Fibroblast of skin of abdomen (primary cell): Measurements from ENCODE around the gene CREBRF.
"Not testable (repeated sequence)": the region's sequence is repeated elsewhere in the genome, so short reads cannot be mapped to it uniquely, and the experiment has no call there.

Source experiments
- DNase-seq: peaks from one replicate; pipeline ENCODE4 v3.0.0-alpha.2; 2013

The CREBRF gene

DNA sequence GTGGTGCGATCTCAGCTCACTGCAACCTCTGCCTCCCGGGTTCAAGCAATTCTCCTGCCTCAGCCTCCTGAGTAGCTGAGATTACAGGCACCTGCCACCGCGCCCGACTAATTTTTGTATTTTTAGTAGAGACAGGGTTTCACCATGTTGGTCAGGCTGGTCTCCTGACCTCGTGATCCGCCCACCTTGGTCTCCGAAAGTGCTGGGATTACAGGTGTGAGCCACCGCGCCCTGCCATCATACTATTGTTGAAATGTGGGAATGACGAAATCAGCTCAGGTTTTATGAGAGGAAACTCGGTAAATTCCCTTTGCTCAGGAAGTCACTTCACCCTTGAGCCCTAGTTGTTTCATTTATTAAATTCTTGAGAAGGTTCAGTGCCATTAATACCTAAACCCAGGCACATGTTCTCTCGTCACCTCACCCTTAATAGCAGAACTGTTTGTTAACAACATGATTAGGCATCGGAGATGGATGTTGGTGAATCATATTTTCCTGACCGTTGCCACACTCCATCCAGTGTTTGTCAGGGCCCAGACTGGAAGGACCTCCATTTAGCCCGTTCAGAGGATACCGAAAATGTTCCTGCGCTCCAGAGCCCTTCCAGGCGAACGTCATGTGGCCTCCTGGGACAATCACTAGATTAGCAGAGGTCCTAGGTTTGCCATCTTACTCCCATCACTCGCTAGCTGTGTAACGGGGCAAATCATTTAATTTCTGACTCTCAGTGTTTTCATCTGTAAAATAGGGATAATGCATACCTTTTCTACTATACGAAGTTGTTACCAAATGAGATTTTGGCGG is 20.0 kb upstream of the CREBRF start:
- DNase-seq = no peak

DNA sequence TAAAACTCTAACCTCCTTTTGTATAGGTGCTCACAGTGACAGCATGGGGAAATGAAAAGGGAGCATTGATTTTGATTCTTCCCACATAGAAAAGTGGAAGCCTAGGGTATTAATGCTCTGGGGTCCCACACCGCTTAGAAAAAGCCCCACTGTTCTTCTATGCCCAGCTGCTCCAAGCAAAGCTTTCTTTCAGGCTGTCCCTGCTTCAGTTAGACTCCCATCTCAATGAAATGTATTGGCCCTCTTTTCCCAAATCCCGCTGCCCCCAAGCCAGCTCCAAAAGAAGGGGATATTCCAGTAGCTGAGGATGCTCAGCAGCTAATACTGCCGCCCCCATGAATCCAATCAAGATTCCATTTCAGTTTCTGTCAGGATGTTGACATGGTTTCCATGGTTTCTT is 17.0 kb upstream of the CREBRF start:
- DNase-seq = no peak

DNA sequence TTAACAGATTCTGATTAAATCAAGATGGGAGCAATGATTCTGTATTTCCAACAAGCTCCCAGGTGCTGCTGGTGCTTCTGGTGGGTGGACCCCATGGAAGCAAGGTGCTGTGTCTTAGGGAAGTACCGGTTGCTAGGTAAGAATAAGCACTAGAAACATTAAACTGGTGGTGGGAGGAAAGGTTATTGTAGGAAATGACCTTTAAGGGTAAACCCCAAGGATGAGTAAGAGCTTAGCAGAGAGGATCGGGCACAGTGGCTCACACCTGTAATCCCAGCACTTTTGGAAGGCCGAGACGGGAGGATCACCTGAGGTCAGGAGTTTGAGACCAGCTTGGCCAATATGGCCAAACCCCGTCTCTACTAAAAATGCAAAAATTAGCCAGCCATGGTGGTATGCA is 16.2 kb upstream of the CREBRF start:
- no peak for DNase-seq

- no peak for DNase-seq
Measured at GRCh38 chr5:173041881-173042762, 14.0 kb upstream of the CREBRF start.

GRCh38 chr5:173042763-173043107 is 13.4 kb upstream of the CREBRF start:
- no peak for DNase-seq

- DNase-seq = no peak
Measured at GRCh38 chr5:173045474-173045873, 10.7 kb upstream of the CREBRF start.

DNA sequence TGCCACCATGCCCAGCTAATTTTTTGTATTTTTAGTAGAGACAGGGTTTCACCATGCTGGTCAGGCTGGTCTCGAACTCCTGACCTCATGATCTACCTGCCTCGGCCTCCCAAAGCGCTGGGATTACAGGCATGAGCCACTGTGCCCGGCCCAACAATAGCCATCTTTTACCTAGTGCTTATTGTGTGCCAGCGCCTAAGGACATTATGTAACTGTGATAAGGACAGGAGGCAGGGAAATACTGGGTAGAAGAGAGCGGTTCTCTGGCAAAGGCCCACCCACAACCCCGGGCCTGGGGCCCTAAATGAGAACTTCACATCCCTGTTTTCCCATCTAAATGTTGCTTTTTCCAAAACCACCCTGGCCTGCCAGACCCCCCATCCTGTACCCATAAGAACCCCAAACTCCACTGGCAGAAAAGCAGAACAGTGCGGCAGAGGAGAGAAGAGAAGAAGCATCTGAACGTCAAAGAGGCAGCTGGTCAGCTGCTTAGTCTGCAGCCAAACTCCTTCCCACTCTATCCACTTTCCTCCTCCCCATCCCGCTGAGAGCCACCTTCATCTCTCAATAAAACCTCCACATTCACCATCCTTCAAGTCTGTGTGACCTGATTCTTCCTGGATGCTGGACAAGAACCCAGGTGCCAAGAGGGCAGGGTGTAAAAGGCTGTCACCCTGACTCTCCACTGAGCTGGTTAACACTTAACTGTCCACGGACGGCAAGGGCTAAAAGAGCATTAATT is 8.9 kb upstream of the CREBRF start:
- DNase-seq = not testable (repeated sequence)

DNA sequence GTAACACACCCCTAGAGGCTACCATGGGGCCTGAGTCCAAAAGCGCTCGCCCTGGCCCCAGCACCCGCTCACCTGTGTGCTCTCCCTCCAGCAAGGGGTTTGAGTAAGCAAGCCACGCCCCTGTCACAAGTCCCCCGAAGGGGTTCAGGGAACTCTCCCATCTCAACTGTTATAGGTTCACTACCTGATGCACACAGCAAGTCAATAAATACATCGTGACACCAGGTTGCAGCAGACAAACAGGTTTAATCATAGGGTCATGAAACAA is 8.4 kb upstream of the CREBRF start:
- DNase-seq = no peak

GRCh38 chr5:173050791-173051190 is 5.4 kb upstream of the CREBRF start:
- peak; percentile 29 for DNase-seq

- peak; percentile 38 for DNase-seq
Measured at GRCh38 chr5:173051746-173052145, 4.4 kb upstream of the CREBRF start.

DNA sequence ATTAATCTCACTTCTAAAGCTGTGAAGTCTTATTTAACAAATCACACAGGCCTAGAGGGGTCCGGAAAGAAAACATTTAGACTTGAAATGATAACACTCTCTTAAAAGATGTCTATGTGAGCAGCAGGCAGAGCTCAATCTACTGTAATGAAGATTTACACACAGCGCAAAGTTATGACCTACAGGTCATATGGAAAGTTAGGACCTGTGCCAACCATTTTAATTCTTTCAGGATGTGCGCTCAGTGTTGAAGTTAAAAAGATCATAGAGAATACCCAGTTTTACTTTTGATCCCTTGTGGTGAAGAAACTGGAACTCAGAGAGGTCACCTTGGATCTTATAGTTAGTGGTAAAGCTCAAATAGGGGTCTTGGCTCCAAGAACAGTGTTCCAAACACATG is 3.1 kb upstream of the CREBRF start:
- DNase-seq = peak; percentile 38

- no peak for DNase-seq
Measured at GRCh38 chr5:173055042-173055721, 970 bp upstream of the CREBRF start.

GRCh38 chr5:173055722-173055982 is 500 bp upstream of the CREBRF start:
- no peak for DNase-seq

DNA sequence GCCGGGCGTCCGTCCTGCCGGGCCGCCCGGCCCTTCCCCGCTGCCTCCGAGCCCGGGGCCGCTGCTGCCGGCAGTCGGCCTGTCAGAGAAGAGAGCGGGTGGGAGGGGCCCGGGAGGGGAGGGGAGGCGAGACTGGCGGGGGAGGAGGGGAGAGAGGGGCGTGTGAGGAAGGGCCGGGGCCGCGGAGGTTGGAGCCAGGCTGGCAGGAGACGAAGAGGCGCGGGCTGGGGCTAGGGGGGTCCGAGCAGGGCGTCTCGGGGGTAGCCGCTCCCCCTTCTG is 570 bp downstream of the CREBRF start:
- DNase-seq = no peak

GRCh38 chr5:173057062-173057924 is 1.1 kb downstream of the CREBRF start:
- peak; percentile 98 for DNase-seq

DNA sequence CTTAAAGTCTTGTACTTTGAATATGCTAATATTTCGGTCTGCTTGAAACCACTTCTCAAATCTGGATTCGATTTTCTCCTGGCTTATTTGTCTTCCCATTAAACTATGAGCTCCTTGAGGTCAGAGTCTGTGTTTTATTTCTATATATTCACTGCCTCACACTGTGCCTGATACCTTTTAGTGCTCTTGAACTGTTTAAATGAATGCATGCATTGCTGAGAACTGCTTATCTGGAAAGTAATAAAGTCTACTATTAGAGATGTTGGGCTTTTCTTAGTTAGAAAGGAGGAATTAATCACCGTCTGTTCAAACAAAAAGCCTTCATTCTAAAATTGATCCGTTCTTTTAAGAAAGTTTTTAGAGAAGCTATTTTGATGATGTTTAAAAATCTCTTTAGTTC is 6.0 kb downstream of the CREBRF start:
- DNase-seq = no peak

GRCh38 chr5:173065155-173065554 is 9.0 kb downstream of the CREBRF start:
- no peak for DNase-seq

DNA sequence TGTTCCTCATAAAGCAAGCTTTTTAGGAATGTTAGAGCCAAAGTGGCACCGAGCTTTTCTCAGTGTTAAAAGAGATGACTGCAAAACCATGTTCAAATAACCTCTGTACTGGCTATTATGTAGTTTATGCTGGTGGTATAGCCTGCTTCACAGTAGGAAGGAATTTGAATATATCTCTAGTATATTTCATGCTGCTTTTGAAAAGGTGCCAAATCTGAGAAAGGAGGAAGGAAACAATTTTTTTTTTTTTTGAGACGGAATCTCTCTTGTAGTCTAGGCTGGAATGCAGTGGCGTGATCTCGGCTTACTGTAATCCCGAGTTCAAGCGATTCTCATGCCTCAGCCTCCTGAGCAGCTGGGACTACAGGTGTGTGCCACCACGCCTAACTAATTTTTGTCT is 13.5 kb downstream of the CREBRF start:
- DNase-seq = no peak

DNA sequence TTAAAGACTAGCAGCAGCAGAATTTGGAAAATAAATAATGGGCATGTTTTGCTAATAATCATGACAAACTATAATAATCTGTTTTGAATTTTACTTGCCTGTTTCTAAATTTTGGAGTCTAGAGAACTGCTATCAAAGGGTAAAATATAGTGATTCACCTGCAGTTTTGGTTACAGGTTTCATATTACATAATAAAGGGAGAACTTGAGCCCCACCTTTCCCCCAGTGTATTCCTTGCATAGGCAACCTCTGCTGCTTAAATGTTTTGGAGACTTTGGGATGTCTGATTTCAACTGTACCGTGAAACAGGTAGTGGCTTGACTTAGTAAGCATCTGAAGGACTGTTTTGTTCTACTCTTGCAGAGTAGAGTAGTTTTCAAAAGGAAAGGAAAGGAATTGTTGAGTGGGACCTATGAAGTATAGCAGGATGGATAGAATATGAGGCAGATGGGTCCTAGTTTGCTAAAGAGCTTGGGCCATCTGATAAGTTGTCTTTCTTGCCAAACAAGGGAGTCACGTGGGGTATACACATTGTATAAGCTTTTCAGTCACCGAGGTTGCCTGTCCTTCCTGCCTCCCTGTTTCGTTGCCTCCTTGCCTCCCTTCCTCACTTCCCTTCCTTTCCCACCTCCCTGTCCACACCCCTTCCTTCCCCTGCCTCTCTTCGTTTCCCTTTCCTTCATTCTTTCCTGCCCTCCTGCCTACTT is 19.1 kb downstream of the CREBRF start:
- DNase-seq = no peak

GRCh38 chr5:173075970-173076369 is 19.8 kb downstream of the CREBRF start:
- no peak for DNase-seq

GRCh38 chr5:173076471-173076870 is 20.3 kb downstream of the CREBRF start:
- not testable (repeated sequence) for DNase-seq

DNA sequence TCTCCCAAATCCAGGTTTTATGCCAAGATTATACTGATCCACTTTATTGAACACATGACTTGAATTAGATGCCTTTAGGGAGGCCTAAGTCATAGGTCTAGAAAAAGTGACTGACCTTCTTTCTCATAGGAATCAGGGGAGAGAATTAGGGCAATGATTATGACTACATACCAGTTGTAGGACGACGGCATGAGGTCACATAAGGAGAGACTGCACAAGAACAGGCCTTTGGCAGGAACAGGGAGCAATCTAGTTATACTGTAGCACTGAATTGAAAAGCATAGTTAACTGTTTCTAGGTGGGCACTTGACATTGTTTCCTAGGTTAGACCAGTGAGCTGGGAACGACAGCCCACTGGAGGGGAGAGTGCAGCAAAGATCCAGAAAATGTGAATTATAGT is 22.7 kb downstream of the CREBRF start:
- no peak for DNase-seq
